ENCODE data around the gene TEAD2. TPM values are rescaled to one million over a fixed set of nuclear protein-coding genes. Genes with fewer than 3 reads are reported as not detected.

TEAD2 gene
- total and polyA plus RNA-seq, 2 of the 13 experiments (the other 11 are each of a cell fraction or from before 2014, with no cell fraction given), result 10.8 to 12.5 TPM

- no peak for TF ChIP-seq ZNF142 (CRISPR knock-in tag; IDR thresholded peaks at IDR 0.05)
- TF ChIP-seq THAP8 (CRISPR knock-in tag; IDR thresholded peaks at IDR 0.05; ENCODE audit: borderline replicate concordance), result no peak
- TF ChIP-seq ZNF124 (CRISPR knock-in tag; IDR thresholded peaks at IDR 0.05), result no peak
- peak; percentile 45; the same call in 1 of the 2 replicates for TF ChIP-seq SP5 (CRISPR knock-in tag; IDR thresholded peaks at IDR 0.05; ENCODE audit: borderline replicate concordance, low read depth)
- no peak for TF ChIP-seq ZNF530 (CRISPR knock-in tag; IDR thresholded peaks at IDR 0.05; ENCODE audit: low read depth)
- peak; percentile 35; the same call in 1 of the 2 replicates for TF ChIP-seq MED1 (CRISPR knock-in tag; IDR thresholded peaks at IDR 0.05)
- peak; percentile 51 for TF ChIP-seq ZNF574 (CRISPR knock-in tag; IDR thresholded peaks at IDR 0.05)
- TF ChIP-seq ZBTB7A (CRISPR knock-in tag; IDR thresholded peaks at IDR 0.05), result no peak
- TF ChIP-seq MAF1 (CRISPR knock-in tag; IDR thresholded peaks at IDR 0.05; ENCODE audit: borderline replicate concordance), result no peak
- no peak for TF ChIP-seq ZBED4 (CRISPR knock-in tag; IDR thresholded peaks at IDR 0.05; ENCODE audit: borderline replicate concordance)
- no peak for TF ChIP-seq ZSCAN5A (CRISPR knock-in tag; IDR thresholded peaks at IDR 0.05; ENCODE audit: borderline replicate concordance)
- no peak for TF ChIP-seq ZNF260 (CRISPR knock-in tag; IDR thresholded peaks at IDR 0.05; ENCODE audit: borderline replicate concordance, low read depth)
Measured at GRCh38 chr19:49363268-49364082, 1.3 kb upstream of the TEAD2 start, which contains the start of gene DKKL1 (continued).

Data from HepG2 (cell line).